BE2C (cell line): ENCODE data around the gene CCDC138.

ENCODE experiments used
- DNase-seq: peaks from one replicate; pipeline ENCODE4 v3.0.0-alpha.2; 2020
- H3K27me3 ChIP-seq: fragments of 250-450 bp; sonication (Bioruptor Pico); 2 replicates; pipeline ENCODE4 v1.5.1; 2020; ENCODE audit warnings: mild to moderate bottlenecking
- H3K36me3 ChIP-seq: fragments of 250-450 bp; sonication (Bioruptor Pico); 2 replicates; pipeline ENCODE4 v1.5.1; 2020; ENCODE audit warnings: mild to moderate bottlenecking
- H3K4me1 ChIP-seq: fragments of 250-450 bp; sonication (Bioruptor Pico); 2 replicates; pipeline ENCODE4 v1.5.1; 2020
- H3K4me3 ChIP-seq: 2 replicates; pipeline ENCODE4 v1.5.1; 2011; ENCODE audit warnings: low read depth, low read length
- H3K9me3 ChIP-seq: fragments of 250-450 bp; sonication (Bioruptor Pico); 2 replicates; pipeline ENCODE4 v1.5.1; 2020
- TF ChIP-seq, protein P1 (sequence below): IDR thresholded peaks from 2 replicates; pipeline ENCODE4 v1.5.1; 2012; ENCODE audit warnings: mild to moderate bottlenecking, low read depth, low read length

CCDC138 gene

DNA sequence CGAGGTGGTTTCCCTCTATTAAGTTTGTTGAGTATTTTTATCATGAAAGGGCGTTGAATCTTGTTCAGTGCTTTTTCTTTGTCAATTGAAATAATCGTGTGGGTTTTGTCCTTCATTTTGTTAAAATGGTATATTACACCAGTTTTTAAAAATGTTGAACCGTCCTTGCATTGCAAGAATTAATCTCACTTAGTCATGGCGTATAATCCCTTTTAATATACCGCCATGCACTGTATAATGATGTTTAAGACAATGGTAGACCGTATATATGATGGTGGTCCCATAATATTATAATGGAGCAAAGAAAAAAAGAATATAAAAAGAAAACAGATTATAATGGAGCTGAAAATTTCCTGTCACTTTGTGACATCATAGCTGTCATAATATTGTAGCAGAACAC, 50.6 kb downstream of the CCDC138 start:
- TF ChIP-seq, protein P1, sequence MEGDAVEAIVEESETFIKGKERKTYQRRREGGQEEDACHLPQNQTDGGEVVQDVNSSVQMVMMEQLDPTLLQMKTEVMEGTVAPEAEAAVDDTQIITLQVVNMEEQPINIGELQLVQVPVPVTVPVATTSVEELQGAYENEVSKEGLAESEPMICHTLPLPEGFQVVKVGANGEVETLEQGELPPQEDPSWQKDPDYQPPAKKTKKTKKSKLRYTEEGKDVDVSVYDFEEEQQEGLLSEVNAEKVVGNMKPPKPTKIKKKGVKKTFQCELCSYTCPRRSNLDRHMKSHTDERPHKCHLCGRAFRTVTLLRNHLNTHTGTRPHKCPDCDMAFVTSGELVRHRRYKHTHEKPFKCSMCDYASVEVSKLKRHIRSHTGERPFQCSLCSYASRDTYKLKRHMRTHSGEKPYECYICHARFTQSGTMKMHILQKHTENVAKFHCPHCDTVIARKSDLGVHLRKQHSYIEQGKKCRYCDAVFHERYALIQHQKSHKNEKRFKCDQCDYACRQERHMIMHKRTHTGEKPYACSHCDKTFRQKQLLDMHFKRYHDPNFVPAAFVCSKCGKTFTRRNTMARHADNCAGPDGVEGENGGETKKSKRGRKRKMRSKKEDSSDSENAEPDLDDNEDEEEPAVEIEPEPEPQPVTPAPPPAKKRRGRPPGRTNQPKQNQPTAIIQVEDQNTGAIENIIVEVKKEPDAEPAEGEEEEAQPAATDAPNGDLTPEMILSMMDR = no peak
- Histone ChIP-seq H3K4me3 (no peak overlapping the region), H3K27me3 (no peaks in the 10 kb centered on the region), H3K36me3 (no peaks in the 10 kb centered on the region), H3K9me3 (no peaks in the 10 kb centered on the region), H3K4me1 (no peaks in the 10 kb centered on the region)
- no peak for DNase-seq

DNA sequence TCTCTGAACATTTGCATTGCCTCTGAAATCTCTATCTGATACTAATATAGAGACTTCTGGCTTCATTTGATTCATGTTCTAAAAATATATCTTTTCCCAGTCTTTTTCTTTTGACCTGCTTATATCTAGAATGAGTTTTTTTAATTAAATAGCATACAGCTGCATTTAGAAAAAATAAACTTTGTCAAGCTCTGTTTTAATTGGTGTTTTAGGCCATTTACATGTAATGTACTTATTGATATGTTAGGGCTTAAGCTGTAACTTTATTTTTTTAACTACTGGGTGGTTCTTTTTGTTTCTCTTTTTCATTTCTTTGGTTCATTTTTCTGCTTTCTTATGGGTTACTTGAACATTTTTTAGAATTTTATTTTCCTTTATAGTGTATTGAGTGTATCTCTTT, 54.9 kb downstream of the CCDC138 start:
- H3K4me1 ChIP-seq = no peaks in the 10 kb centered on the region
- no peaks in the 10 kb centered on the region for H3K27me3 ChIP-seq
- no peak for DNase-seq
- H3K9me3 ChIP-seq = no peaks in the 10 kb centered on the region
- no peak overlapping the region for H3K4me3 ChIP-seq
- no peaks in the 10 kb centered on the region for H3K36me3 ChIP-seq
- TF ChIP-seq, protein P1 = no peak

DNA sequence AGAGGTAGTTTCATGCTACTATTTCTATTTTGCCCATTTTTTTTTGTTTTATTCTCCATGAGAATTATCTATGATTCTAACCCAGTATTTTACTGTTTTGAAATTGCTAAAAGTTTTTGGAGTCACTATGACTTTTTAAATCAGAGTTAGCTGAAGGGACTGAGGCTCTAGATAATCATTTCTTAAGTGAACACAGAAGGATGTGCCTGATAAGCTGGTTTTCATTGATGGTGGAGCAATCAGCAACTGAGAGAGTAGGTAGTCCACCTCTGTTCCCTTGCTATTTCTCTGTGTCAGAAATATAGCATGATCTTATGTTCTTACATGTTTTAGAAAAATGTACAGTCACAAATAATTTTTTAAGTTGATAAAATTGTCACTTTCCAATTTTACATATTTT, 59.4 kb downstream of the CCDC138 start:
- Histone ChIP-seq H3K4me3 (no peak overlapping the region), H3K36me3 (0 out of 2 replicates have a peak, but pooled peaks cover 2% of the 10 kb centered on the region), H3K4me1 (no peaks in the 10 kb centered on the region), H3K9me3 (no peaks in the 10 kb centered on the region), H3K27me3 (no peaks in the 10 kb centered on the region)
- TF ChIP-seq, protein P1 = no peak
- no peak for DNase-seq

DNA sequence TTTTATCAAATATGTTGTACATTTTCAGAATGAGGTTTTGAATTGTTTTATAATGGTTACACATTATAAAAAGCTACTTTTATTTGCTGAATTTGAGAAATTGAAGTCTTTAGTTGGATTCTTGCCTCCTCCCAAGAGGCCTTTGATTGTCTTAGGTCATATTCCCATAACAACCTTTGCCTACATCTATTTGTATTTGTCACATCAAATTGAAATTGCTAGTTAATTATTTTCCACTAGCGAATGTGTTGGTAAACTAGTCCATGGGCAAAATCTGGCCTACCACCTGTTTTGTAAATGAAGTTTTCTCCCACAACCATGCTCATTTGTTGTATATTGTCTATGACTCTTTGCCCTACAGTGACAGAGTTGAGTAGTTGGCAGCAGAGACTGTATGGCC, 60.4 kb downstream of the CCDC138 start:
- TF ChIP-seq, protein P1 = no peak
- Histone ChIP-seq H3K27me3 (no peaks in the 10 kb centered on the region), H3K4me1 (no peaks in the 10 kb centered on the region), H3K4me3 (no peak overlapping the region), H3K36me3 (0 out of 2 replicates have a peak, but pooled peaks cover 2% of the 10 kb centered on the region), H3K9me3 (no peaks in the 10 kb centered on the region)
- DNase-seq = no peak

DNA sequence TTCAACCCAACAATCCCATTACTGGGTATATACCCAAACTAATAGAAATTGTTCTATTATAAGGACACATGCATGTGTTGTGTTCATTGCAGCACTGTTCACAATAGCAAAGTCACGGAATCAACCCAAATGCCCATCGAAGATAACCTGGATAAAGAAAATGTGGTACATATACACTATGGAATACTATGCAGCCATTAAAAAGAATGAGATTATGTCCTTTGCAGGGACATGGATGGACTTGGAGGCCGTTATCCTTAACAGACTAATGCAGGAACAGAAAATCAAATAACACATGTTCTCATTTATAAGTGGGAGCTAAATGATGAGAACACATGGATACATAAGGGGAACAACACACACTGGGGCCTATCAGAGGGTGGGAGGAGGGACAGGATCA, 65.8 kb downstream of the CCDC138 start:
- TF ChIP-seq, protein P1 = no peak
- Histone ChIP-seq H3K36me3 (0 out of 2 replicates have a peak, but pooled peaks cover 2% of the 10 kb centered on the region), H3K27me3 (no peaks in the 10 kb centered on the region), H3K9me3 (no peaks in the 10 kb centered on the region), H3K4me1 (no peaks in the 10 kb centered on the region), H3K4me3 (no peak overlapping the region)
- DNase-seq = no peak

DNA sequence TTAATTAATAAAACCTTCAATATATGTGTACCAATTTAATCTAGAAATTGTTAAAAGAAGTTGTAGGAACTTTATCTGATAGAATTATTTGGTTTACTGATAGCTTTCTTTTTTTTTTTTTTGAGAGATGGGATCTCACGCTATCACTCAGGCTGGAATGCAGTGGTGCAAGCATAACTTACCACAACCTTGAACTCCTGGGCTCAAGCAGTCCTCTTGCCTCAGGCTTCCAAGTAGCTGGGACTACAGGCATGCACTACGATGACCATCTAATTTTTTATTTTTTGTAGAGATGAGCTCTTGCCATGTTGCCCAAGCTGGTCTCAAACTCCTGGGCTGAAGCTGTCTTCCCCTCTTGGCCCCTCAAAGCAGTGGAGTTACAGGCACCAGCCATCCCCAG, 66.8 kb downstream of the CCDC138 start:
- TF ChIP-seq, protein P1 = no peak
- Histone ChIP-seq H3K4me1 (no peaks in the 10 kb centered on the region), H3K36me3 (0 out of 2 replicates have a peak, but pooled peaks cover 2% of the 10 kb centered on the region), H3K9me3 (no peaks in the 10 kb centered on the region), H3K27me3 (no peaks in the 10 kb centered on the region), H3K4me3 (no peak overlapping the region)
- no peak for DNase-seq
